H1 (cell line): ENCODE measurements around the gene TJP2. TPM values are rescaled to one million over a fixed set of nuclear protein-coding genes. Genes with fewer than 3 reads are reported as not detected.

Experiments
- CTCF ChIA-PET: fragments of 300-600 bp; sonication (Branson Sonifier 250); formaldehyde crosslinking; loops from one replicate; lab custom pipeline; 2021; ENCODE audit not compliant: partially characterized antibody; lab: Charles Lee
- POLR2A ChIA-PET: fragments of 300-600 bp; sonication (Branson Sonifier 250); formaldehyde crosslinking; loops from one replicate; lab custom pipeline; 2021; ENCODE audit warnings: inconsistent platforms; ENCODE audit not compliant: partially characterized antibody; lab: Charles Lee
- DNase-seq, 2 experiments: peaks; one replicate each; pipeline versions ENCODE4 v3.0.0 to v3.0.0-alpha.2; 2010 to 2022; ENCODE audit warnings: low spot score in 2 of 2, low read depth in 1 of 2, mixed read lengths in 1 of 2
- FAIRE-seq: peaks from 2 replicates; lab custom pipeline; 2011; peaks lifted over from hg19 to GRCh38; lab: Jason Lieb, UNC
- H2AFZ ChIP-seq: 2 replicates; pipeline ENCODE4 v1.8.1; 2012; ENCODE audit warnings: low read length, inconsistent platforms
- H2AK5ac ChIP-seq: 2 replicates; pipeline ENCODE4 v1.6.1; 2013; ENCODE audit warnings: low read depth, low read length
- H2BK120ac ChIP-seq: replicated peaks from 2 replicates; pipeline ENCODE3; 2013; ENCODE audit warnings: low read depth, low read length, inconsistent platforms
- H2BK12ac ChIP-seq: 2 replicates; pipeline ENCODE4 v1.6.1; 2013; ENCODE audit warnings: low read depth, low read length
- H2BK15ac ChIP-seq: 2 replicates; pipeline ENCODE4 v1.6.1; 2013; ENCODE audit warnings: low read length
- H2BK20ac ChIP-seq: 2 replicates; pipeline ENCODE4 v1.6.1; 2013; ENCODE audit warnings: low read length
- H2BK5ac ChIP-seq: 2 replicates; pipeline ENCODE4 v1.6.1; 2013; ENCODE audit warnings: low read depth, low read length
- H3K14ac ChIP-seq: 2 replicates; pipeline ENCODE4 v1.6.1; 2013; ENCODE audit warnings: inconsistent platforms; ENCODE audit not compliant: insufficient read length
- H3K18ac ChIP-seq: 2 replicates; pipeline ENCODE4 v1.6.1; 2013; ENCODE audit warnings: low read length; ENCODE audit errors: extremely low read depth
- H3K23ac ChIP-seq: 2 replicates; pipeline ENCODE4 v1.6.1; 2013; ENCODE audit warnings: inconsistent platforms; ENCODE audit not compliant: insufficient read length
- H3K23me2 ChIP-seq: 2 replicates; pipeline ENCODE4 v1.6.1; 2013; ENCODE audit warnings: low read depth, low read length
- H3K27ac ChIP-seq: 2 replicates; pipeline ENCODE4 v1.6.1; 2011; ENCODE audit warnings: low read depth, low read length, inconsistent platforms
- H3K27me3 ChIP-seq, 4 experiments: replicated peaks in 1 of 4; 1 replicate in 1 of 4; 2 replicates in 3 of 4; pipeline versions ENCODE4 v1.6.1 to v1.8.1; 2011 to 2013; ENCODE audit warnings: low read length in 3 of 4, mild to moderate bottlenecking in 3 of 4, inconsistent platforms in 2 of 4, mixed read lengths in 2 of 4, moderate library complexity in 1 of 4; ENCODE audit not compliant: control insufficient read depth in 3 of 4, insufficient read depth in 3 of 4; ENCODE audit errors: extremely low read depth in 1 of 4
- H3K36me3 ChIP-seq, 4 experiments: 2 replicates each; pipeline versions ENCODE4 v1.6.1 to v1.8.1; 2011 to 2013; ENCODE audit warnings: mild to moderate bottlenecking in 4 of 4, low read length in 3 of 4, moderate library complexity in 2 of 4, control low read depth in 1 of 4, inconsistent platforms in 1 of 4; ENCODE audit not compliant: insufficient read depth in 4 of 4, control insufficient read depth in 2 of 4
- H3K4ac ChIP-seq: replicated peaks from 2 replicates; pipeline ENCODE3; 2013; ENCODE audit warnings: low read length, low read depth, mixed read lengths, inconsistent platforms; ENCODE audit not compliant: insufficient read length
- H3K4me1 ChIP-seq, 4 experiments: replicated peaks in 1 of 4; 1 replicate in 1 of 4; 2 replicates in 3 of 4; pipeline versions ENCODE4 v1.6.1 to v1.8.1; 2011 to 2013; ENCODE audit warnings: low read length in 3 of 4, inconsistent platforms in 2 of 4, mixed read lengths in 1 of 4; ENCODE audit not compliant: insufficient read depth in 4 of 4, control insufficient read depth in 3 of 4
- H3K4me2 ChIP-seq, 2 experiments: 2 replicates each; pipeline versions ENCODE4 v1.6.1 to v1.8.1; 2011 to 2013; ENCODE audit warnings: low read depth in 2 of 2, low read length in 2 of 2, control low read depth in 1 of 2, inconsistent platforms in 1 of 2, mild to moderate bottlenecking in 1 of 2; ENCODE audit not compliant: insufficient read depth in 1 of 2
- H3K4me3 ChIP-seq, 4 experiments: fragments of 200-600, 300-600 bp in 1 of 4; sonication (generic), shearing (Covaris generic), sonication (Bioruptor Twin) in 1 of 4; 2 replicates each; pipeline versions ENCODE4 v1.5.1 to v1.8.1; 2011 to 2016; ENCODE audit warnings: low read length in 4 of 4, low read depth in 3 of 4, control low read depth in 2 of 4, inconsistent platforms in 2 of 4, mild to moderate bottlenecking in 2 of 4, mixed read lengths in 1 of 4, moderate library complexity in 1 of 4; ENCODE audit not compliant: insufficient read depth in 2 of 4; ENCODE audit errors: extremely low read depth in 1 of 4
- H3K56ac ChIP-seq: replicated peaks from 2 replicates; pipeline ENCODE3; 2013; ENCODE audit warnings: low read depth, mild to moderate bottlenecking, mixed read lengths, low read length, inconsistent platforms; ENCODE audit not compliant: insufficient read length
- H3K79me1 ChIP-seq: 2 replicates; pipeline ENCODE4 v1.6.1; 2013; ENCODE audit warnings: low read depth, low read length, control low read depth
- H3K79me2 ChIP-seq, 2 experiments: 2 replicates each; pipeline versions ENCODE4 v1.6.1 to v1.8.1; 2012 to 2013; ENCODE audit warnings: low read length in 2 of 2, mild to moderate bottlenecking in 2 of 2, inconsistent platforms in 1 of 2; ENCODE audit not compliant: insufficient read depth in 2 of 2, control insufficient read depth in 1 of 2
- H3K9ac ChIP-seq, 4 experiments: replicated peaks in 1 of 4; 1 replicate in 1 of 4; 2 replicates in 3 of 4; pipeline versions ENCODE4 v1.6.1 to v1.8.1; 2011 to 2013; ENCODE audit warnings: low read depth in 3 of 4, low read length in 3 of 4, control low read depth in 2 of 4, mild to moderate bottlenecking in 2 of 4, moderate library complexity in 2 of 4, inconsistent platforms in 1 of 4; ENCODE audit errors: extremely low read depth in 1 of 4
- H3K9me3 ChIP-seq, 2 experiments: 2 replicates each; pipeline versions ENCODE4 v1.6.1 to v1.8.1; 2012 to 2013; ENCODE audit warnings: mild to moderate bottlenecking in 2 of 2, moderate library complexity in 2 of 2, control low read depth in 1 of 2, inconsistent platforms in 1 of 2, low read depth in 1 of 2, low read length in 1 of 2, mixed read lengths in 1 of 2; ENCODE audit not compliant: insufficient read depth in 2 of 2
- H4K20me1 ChIP-seq, 2 experiments: replicated peaks in 1 of 2; 2 replicates each; pipeline versions ENCODE3 to v1.8.1; 2011 to 2013; ENCODE audit warnings: inconsistent platforms in 2 of 2, low read length in 2 of 2, mild to moderate bottlenecking in 1 of 2; ENCODE audit not compliant: insufficient read depth in 2 of 2, control insufficient read depth in 1 of 2
- H4K5ac ChIP-seq: 2 replicates; pipeline ENCODE4 v1.6.1; 2013; ENCODE audit warnings: low read length, low read depth, mixed read lengths, inconsistent platforms; ENCODE audit not compliant: insufficient read length
- H4K8ac ChIP-seq: 2 replicates; pipeline ENCODE4 v1.8.0; 2013; ENCODE audit warnings: mild to moderate bottlenecking, moderate library complexity, low read length, inconsistent platforms; ENCODE audit not compliant: insufficient read depth; ENCODE audit errors: extremely low read depth
- H4K91ac ChIP-seq: replicated peaks from 2 replicates; pipeline ENCODE3; 2013; ENCODE audit warnings: low read length, mixed read lengths, inconsistent platforms; ENCODE audit not compliant: insufficient read length
- EZH2 ChIP-seq: fragments of 200-600 bp; sonication (generic); IDR thresholded peaks from 2 replicates; pipeline ENCODE4 v1.7.1; 2012; ENCODE audit warnings: low read depth, mild to moderate bottlenecking, moderate library complexity, low read length, inconsistent platforms; ENCODE audit not compliant: severe bottlenecking
- NANOG ChIP-seq: IDR thresholded peaks from 2 replicates; pipeline ENCODE4 v1.6.1; 2011; ENCODE audit warnings: low read length, low read depth, mild to moderate bottlenecking, inconsistent platforms; ENCODE audit not compliant: insufficient read depth, poor library complexity, severe bottlenecking
- NRF1 ChIP-seq: IDR thresholded peaks from 2 replicates; pipeline ENCODE4 v1.6.1; 2011; ENCODE audit warnings: mild to moderate bottlenecking, low read depth, low read length, improper control_type of control experiment
- PHF8 ChIP-seq: fragments of 200-600 bp; sonication (generic); conservative IDR thresholded peaks from 2 replicates; pipeline ENCODE4 v1.7.1; 2012; ENCODE audit warnings: low read depth, mild to moderate bottlenecking, inconsistent platforms, low read length, moderate library complexity
- SIN3A ChIP-seq, 2 experiments: IDR thresholded peaks in 1 of 2; conservative IDR thresholded peaks in 1 of 2; 2 replicates each; pipeline ENCODE4 v1.6.1; 2011 to 2012; ENCODE audit warnings: low read length in 2 of 2, improper control_type of control experiment in 1 of 2, low read depth in 1 of 2, mild to moderate bottlenecking in 1 of 2
- SP4 ChIP-seq: IDR thresholded peaks from 2 replicates; pipeline ENCODE4 v1.6.1; 2012; ENCODE audit warnings: low read length, inconsistent platforms
- TCF12 ChIP-seq: IDR thresholded peaks from 2 replicates; pipeline ENCODE4 v1.6.1; 2011; ENCODE audit warnings: low read depth, mild to moderate bottlenecking, low read length
- USF2 ChIP-seq: IDR thresholded peaks from 2 replicates; pipeline ENCODE4 v1.6.1; 2011; ENCODE audit warnings: low read length, improper control_type of control experiment
- WGBS, 2 experiments: shearing (Covaris generic) in 1 of 2; methylation state at CpG; one replicate each; pipeline versions ENCODE4 v1.1.6 to v1.1.7; 2013 to 2015; ENCODE audit warnings: low lambda C conversion rate in 2 of 2, mixed read lengths in 2 of 2, inconsistent platforms in 1 of 2, low coverage in 1 of 2, missing lambda C conversion rate in 1 of 2; ENCODE audit not compliant: insufficient replicate concordance in 2 of 2, insufficient coverage in 1 of 2, insufficient read length in 1 of 2; ENCODE audit errors: extremely low coverage in 1 of 2, missing lambda C conversion rate in 1 of 2; 5-methylcytosine and 5-hydroxymethylcytosine counted together
- polyA plus RNA-seq, 7 experiments: library from polyadenylated mRNA; depleted of rRNA in 3 of 7; stranded (reverse) in 5 of 7; unstranded in 2 of 7; fragments of >200 nt in 5 of 7; fragments of 200-250 nt in 2 of 7; gene quantifications; 1 replicate in 5 of 7; 2 replicates in 1 of 7; 4 replicates in 1 of 7; pipeline versions ENCODE4 v1.2.1 to v1.2.3, GENCODE V29; 2011 to 2013; ENCODE audit warnings: missing spikeins in 2 of 7, mixed read lengths in 2 of 7
- total RNA-seq: library from RNA; stranded (reverse); fragmentation: NEBNext Ultra II Directional; extraction: Animal tissue kit (Norgen Biotek cat#: 25700); gene quantifications from 2 replicates; pipeline ENCODE4 v1.2.1, GENCODE V29; 2021
- TF ChIP-seq, protein P1 (sequence below), 3 experiments: IDR thresholded peaks; 1 replicate in 2 of 3; 2 replicates in 1 of 3; pipeline versions ENCODE4 v1.5.1 to v1.6.1; 2011; ENCODE audit warnings: low read length in 3 of 3, mild to moderate bottlenecking in 3 of 3, inconsistent platforms in 2 of 3, low read depth in 1 of 3, moderate library complexity in 1 of 3; ENCODE audit not compliant: insufficient read depth in 1 of 3; ENCODE audit errors: control extremely low read depth in 1 of 3

Gene TJP2
- total and polyA plus RNA-seq, 2 of the 8 experiments (the other 6 are each of a cell fraction or from before 2014, with no cell fraction given): 54.9 to 137 TPM

DNA sequence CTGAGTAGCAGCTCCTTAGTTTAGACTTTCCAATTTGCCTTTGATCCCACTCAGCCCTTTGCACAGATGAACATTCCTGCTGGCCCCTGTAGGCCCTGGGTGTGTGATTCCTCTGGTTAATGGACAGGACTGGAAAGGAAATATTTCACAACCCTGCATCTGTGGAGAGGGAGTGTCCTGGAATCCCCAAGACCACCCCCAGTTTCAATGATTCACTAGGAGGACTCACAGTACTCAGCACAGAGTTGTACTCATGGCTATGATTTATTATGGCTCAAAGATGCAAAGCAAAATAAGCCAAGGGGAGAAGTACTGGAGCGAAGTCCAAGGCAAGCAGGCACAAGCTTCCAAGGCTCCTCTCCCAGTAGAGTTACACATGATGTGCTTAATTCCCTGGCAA is 42.4 kb upstream of the TJP2 start:
- H3K56ac ChIP-seq: no peak overlapping the region
- H2BK120ac ChIP-seq: no peak overlapping the region
- ChIA-PET POLR2A (interaction anchor here (1.0 to 9.4 kb wide), 5 partner anchors 11 to 43 kb away, joined by 3 to 93 read pairs (median 4); partner anchors contain the start of gene TJP2), CTCF (interaction anchor here (0.7 to 1.8 kb wide), 7 partner anchors 12 to 84 kb away, joined by 3 to 6 read pairs (median 3); no protein-coding TSS in a partner anchor)
- H3K4me3 ChIP-seq: no peak overlapping the region
- no peak overlapping the region for H3K27ac ChIP-seq
- DNase-seq (no peak), FAIRE-seq (no peak)
- peaks cover 20% of the 10 kb centered on the region for H3K79me1 ChIP-seq
- H2BK20ac ChIP-seq: no peak overlapping the region
- H3K27me3 ChIP-seq: no peaks in the 10 kb centered on the region
- H4K8ac ChIP-seq: no peak overlapping the region
- peaks cover 18 to 96% of the 10 kb centered on the region in 2 experiments for H3K79me2 ChIP-seq
- H2BK15ac ChIP-seq: 0 out of 2 replicates have a peak overlapping the region, but pooled peaks have one; percentile 5
- H3K4ac ChIP-seq: no peak overlapping the region
- WGBS, 2 experiments: 88% methylated on average over 1 of the region's 1 CpG; no CpG with 5 or more reads in 1 of the 2 experiments
- H3K36me3 ChIP-seq: peaks cover 0 to 6% (median 3%) of the 10 kb centered on the region in 4 experiments; a peak in 5 of 8 replicates
- H3K23me2 ChIP-seq: 0 out of 2 replicates have a peak, but pooled peaks cover 2% of the 10 kb centered on the region
- H2BK5ac ChIP-seq: no peak overlapping the region
- no peak overlapping the region for H4K91ac ChIP-seq
- no peak overlapping the region for H3K23ac ChIP-seq
- no peak overlapping the region for H3K14ac ChIP-seq
- peaks cover 0 to 10% (median 7%) of the 10 kb centered on the region in 4 experiments; a peak in 5 of 7 replicates for H3K4me1 ChIP-seq
- H4K5ac ChIP-seq: no peak overlapping the region
- no peak overlapping the region for H2BK12ac ChIP-seq
- no peak overlapping the region for H3K18ac ChIP-seq
- no peak overlapping the region for H3K9ac ChIP-seq
- H2AK5ac ChIP-seq: no peak overlapping the region
- no peak overlapping the region for H3K4me2 ChIP-seq
- H4K20me1 ChIP-seq: peaks cover 0 to 7% of the 10 kb centered on the region in 2 experiments
- H3K9me3 ChIP-seq: no peaks in the 10 kb centered on the region
- H2AFZ ChIP-seq: no peak overlapping the region
- no peak for TF ChIP-seq PHF8
- no peak for TF ChIP-seq SIN3A (conservative IDR thresholded peaks at IDR 0.05 in 1 of 2, IDR thresholded peaks at IDR 0.05 in 1 of 2; ENCODE audit: low read depth in 1 of 2, low read length in 2 of 2)
- no peak for TF ChIP-seq NANOG
- TF ChIP-seq USF2: no peak
- TF ChIP-seq TCF12: no peak
- no peak for TF ChIP-seq SP4
- TF ChIP-seq NRF1: no peak
- no peak for TF ChIP-seq EZH2
- TF ChIP-seq, protein P1, sequence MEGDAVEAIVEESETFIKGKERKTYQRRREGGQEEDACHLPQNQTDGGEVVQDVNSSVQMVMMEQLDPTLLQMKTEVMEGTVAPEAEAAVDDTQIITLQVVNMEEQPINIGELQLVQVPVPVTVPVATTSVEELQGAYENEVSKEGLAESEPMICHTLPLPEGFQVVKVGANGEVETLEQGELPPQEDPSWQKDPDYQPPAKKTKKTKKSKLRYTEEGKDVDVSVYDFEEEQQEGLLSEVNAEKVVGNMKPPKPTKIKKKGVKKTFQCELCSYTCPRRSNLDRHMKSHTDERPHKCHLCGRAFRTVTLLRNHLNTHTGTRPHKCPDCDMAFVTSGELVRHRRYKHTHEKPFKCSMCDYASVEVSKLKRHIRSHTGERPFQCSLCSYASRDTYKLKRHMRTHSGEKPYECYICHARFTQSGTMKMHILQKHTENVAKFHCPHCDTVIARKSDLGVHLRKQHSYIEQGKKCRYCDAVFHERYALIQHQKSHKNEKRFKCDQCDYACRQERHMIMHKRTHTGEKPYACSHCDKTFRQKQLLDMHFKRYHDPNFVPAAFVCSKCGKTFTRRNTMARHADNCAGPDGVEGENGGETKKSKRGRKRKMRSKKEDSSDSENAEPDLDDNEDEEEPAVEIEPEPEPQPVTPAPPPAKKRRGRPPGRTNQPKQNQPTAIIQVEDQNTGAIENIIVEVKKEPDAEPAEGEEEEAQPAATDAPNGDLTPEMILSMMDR (IDR thresholded peaks at IDR 0.05; ENCODE audit: control extremely low read depth in 1 of 3, insufficient read depth in 1 of 3, low read depth in 1 of 3, low read length in 3 of 3): no peak
